Fibroblast of the aortic adventitia (primary cell): ENCODE results near the gene TCERG1L. TPM values are rescaled to one million over a fixed set of nuclear protein-coding genes. Genes with fewer than 3 reads are reported as not detected.

Experiments
- DNase-seq: peaks from one replicate; pipeline ENCODE4 v3.0.0-alpha.2; 2010; ENCODE audit warnings: low read depth
- H3K4me3 ChIP-seq: 2 replicates; pipeline ENCODE4 v1.5.1; 2011; ENCODE audit warnings: low read depth, mild to moderate bottlenecking, control low read depth, low read length, moderate library complexity
- CTCF ChIP-seq: IDR thresholded peaks from 2 replicates; pipeline ENCODE4 v1.5.1; 2011; ENCODE audit warnings: mild to moderate bottlenecking, low read length, control low read depth, inconsistent platforms; ENCODE audit not compliant: insufficient read depth
- total RNA-seq: library from RNA; depleted of rRNA; stranded (reverse); fragments of >200 nt; gene quantifications from 2 replicates; pipeline ENCODE4 v1.2.3, GENCODE V29; 2012; ENCODE audit warnings: low replicate concordance

The TCERG1L gene
- total RNA-seq, 1 donor = not detected

- TF ChIP-seq CTCF = no peak
- DNase-seq = no peak
- no peak overlapping the region for H3K4me3 ChIP-seq
Measured at GRCh38 chr10:131173484-131174210, 137.9 kb downstream of the TCERG1L start.

- DNase-seq = no peak
- no peak for TF ChIP-seq CTCF
- no peak overlapping the region for H3K4me3 ChIP-seq
Measured at GRCh38 chr10:131172433-131172832, 139.1 kb downstream of the TCERG1L start.

- no peak for DNase-seq
- H3K4me3 ChIP-seq = no peak overlapping the region
- TF ChIP-seq CTCF = no peak
Measured at GRCh38 chr10:131169146-131169545, 142.4 kb downstream of the TCERG1L start.

GRCh38 chr10:131168238-131168875, 143.2 kb downstream of the TCERG1L start:
- no peak for DNase-seq
- no peak for TF ChIP-seq CTCF
- no peak overlapping the region for H3K4me3 ChIP-seq

GRCh38 chr10:131167036-131167860, 144.3 kb downstream of the TCERG1L start:
- no peak overlapping the region for H3K4me3 ChIP-seq
- TF ChIP-seq CTCF = no peak
- no peak for DNase-seq

GRCh38 chr10:131166486-131166885, 145.0 kb downstream of the TCERG1L start:
- no peak overlapping the region for H3K4me3 ChIP-seq
- no peak for TF ChIP-seq CTCF
- no peak for DNase-seq
